NCI-H128 (cell line): Measurements from ENCODE around the gene WNT8B.
A peak's percentile ranks its signal among the peaks of the same experiment; 100 is the strongest.

ENCODE experiments used
- DNase-seq: peaks from one replicate; lab custom pipeline; 2025; ENCODE audit not compliant: unreplicated experiment; lab: John Stamatoyannopoulos, UW

WNT8B gene

GRCh38 chr10:100462709-100463108 lies at the start of gene WNT8B:
Gene WNT8B, plus strand, starts transcription at chr10:100463009. Its CDS starts 160 bp downstream, at chr10:100463169.
- no peak for DNase-seq

- DNase-seq: no peak
Observed at GRCh38 chr10:100413173-100413572, 49.6 kb upstream of the WNT8B start.

DNA sequence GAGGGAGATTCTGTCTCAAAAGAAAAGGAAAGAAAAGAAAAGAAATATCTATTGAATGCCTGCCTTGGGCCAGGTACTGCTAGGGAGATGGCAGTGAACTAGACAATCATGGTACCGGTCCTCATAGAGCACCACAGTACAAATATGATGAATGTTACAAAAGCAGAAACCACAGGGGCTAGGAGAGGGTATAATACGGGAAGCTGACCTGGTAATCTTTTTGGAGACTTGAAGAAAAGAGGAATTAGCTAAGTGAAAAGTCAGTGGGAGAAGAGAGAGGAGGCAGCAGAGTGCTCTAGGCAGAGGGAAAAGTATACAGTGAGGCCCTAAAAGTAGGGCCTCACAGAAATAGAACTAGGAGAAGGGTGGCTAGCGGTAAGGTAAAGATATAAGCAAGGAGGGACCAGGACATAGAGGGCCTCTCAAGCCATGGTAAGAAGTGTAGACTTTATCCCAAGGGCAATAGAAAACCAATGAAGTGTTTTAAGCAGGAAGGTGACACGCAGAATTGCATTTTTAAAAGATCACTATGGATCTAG lies 42.8 kb upstream of the WNT8B start:
- no peak for DNase-seq

DNA sequence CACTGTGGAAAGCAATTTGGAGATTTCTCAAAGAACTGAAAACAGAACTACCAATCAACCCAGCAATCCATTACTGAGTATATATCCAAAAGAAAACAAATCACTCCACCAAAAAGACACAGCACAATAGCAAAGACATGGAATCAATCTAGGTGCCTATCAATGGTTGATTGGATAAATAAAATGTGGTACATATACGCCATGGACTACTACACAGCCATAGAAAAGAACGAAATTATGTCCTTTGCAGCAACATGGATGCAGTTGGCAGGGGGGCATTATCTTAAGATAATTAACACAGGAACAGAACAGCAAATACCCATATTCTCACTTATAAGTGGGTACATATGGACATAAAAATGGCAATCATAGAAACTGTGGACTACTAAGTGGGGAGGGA lies 35.4 kb upstream of the WNT8B start:
- DNase-seq: no peak

DNA sequence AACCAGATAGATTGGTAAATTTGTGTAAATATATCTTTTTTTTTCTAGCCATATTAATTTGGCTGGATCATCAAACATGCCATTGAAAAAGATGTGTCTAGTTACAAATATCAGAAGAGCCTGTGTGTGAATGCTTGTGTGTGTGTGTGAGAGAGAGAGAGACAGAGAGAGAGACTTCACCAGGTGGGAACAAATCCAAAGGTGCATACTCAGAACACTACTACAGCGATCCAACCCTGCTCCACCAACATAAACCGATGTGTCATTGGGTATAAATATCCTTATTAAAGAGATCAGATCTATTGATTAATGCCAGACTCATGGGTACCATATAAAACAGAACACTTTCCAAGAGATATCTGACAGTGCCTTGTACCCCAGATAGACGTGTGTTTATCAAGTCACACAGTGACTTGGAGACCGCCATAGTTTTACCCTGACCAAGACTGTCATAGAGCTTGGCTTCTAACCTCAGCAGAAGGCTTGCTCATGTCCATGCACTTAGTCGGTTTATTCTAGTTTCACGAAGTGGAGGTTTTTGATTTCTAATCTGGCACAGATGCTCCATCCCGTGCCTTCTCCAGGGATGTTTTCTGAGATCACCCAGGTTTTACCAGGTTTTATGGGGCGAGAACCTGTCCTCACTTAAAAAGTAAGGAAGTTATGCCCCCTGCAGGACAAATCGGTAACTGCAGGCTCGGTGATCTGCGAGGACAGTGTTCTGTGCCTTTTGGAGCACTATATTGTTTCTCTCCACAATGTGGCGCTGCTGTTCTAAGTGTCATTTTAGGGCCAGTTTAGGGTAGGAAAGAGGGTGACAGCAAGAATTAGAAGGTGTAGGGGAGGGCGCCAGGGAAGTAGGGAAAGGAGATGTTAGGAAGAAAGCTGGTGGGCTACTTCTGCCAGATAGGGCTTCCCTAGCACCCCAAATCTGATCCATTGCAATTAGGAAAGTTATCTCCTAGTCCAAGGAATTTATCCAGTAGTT lies 29.3 kb upstream of the WNT8B start:
- DNase-seq: peak; percentile 84

- DNase-seq: no peak
Observed at GRCh38 chr10:100436255-100436654, 26.6 kb upstream of the WNT8B start.

- no peak for DNase-seq
Observed at GRCh38 chr10:100438674-100439315, 24.0 kb upstream of the WNT8B start.

DNA sequence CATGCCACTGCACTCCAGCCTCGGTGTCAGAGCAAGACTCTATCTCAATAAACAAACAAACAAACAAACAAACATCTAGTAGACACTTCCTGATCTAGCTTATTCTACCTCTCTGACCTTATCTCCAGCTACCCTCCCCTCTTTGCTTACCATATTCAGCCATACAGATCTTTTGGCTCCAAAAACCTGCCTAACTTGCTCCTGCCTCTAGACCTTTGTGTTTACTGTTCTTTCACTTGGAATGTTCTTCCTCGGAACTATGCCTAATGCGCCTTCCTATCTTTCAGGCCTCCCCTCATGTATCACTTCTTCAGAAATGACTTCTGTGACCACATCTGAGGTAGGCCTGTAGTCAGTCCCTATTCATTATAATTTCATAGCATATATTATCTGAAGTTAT lies 20.3 kb upstream of the WNT8B start:
- no peak for DNase-seq

DNA sequence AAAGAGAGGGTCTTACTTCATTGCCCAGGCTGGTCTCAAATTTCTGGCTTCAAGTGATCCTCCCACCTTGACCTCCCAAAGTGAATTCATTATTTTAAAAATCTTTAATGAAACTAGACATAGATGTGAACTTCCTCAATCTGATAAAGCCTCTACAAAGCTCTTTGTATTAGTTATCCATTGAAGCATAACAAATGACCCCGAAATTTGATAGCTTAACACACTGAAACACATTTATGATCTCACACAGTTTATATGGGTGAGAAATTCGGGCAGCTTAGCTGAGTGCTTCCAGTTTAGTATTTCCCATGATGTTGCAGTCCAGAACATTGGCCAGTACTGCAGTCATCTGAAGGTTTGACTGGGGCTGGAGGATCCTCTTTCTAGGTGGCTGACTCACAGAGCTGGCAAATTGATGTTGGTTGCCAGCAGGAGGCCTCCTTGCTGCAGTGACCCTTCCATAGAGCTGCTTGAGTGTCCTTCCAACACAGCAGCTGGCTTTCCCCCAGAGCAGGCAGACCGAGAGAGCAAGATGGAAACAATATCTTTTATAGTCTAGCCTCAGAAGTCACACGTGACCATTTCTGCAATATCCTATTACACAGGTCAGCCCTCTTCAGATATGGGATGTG lies 16.6 kb upstream of the WNT8B start:
- no peak for DNase-seq

- no peak for DNase-seq
Observed at GRCh38 chr10:100447663-100448062, 15.1 kb upstream of the WNT8B start.

DNA sequence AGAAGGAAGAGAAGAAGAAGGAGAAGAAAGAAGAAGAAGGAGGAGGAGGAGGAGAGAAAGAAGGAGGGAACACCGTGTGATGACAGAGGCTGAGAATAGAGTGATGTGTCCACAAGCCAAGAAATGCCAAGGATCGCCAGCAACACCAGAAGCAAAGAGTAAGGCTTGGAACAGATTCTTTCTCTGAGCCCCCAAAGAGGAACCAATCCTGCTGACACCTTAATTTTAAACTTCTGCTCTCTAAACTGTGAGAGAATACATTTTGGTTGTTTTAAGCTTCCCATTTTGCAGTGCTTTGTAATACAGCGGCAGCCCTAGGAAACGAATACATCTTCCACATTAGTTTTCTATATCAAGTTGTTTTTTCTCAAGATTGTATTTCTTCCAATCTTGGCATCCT lies 13.9 kb upstream of the WNT8B start:
- DNase-seq: no peak

- no peak for DNase-seq
Observed at GRCh38 chr10:100468322-100468721, 5.5 kb downstream of the WNT8B start.

DNA sequence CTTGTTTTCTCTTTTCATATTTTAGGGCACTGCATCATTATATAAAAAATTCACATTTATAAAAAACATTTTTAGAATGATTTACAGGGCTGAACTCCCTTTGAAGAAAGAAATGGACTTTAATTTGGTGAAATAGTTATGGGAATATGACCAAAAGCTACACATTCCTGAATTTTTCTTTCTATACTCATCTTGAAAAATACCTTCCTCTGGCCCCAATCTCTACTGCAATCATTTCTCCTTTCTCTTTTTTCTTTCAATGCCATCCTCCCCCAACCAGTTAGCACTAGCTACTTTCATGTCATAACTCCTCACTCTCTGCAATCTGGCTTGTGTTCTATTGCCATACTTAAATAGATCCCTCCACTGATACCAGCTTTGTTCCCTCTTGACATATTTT lies 6.2 kb downstream of the WNT8B start:
- DNase-seq: no peak

- DNase-seq: no peak
Observed at GRCh38 chr10:100469756-100470155, 6.9 kb downstream of the WNT8B start.

DNA sequence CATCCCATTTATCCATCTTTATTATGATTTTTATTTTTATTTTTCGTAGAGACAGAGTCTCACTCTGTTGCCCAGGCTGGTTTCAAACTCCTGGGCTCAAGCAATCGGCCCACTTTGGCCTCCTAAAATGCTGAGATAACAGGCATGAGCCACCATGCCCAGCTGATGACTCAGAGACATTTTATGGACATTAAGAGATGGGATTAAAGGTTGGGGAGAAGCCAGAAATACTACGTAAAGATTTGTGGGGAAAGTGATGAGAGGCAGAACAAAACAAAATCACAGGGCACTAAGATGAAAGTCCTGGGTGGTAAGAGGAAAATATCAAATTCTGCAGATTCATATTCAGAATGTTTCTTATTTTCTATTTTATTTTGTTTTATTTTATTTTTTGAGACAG lies 7.6 kb downstream of the WNT8B start:
- DNase-seq: no peak

DNA sequence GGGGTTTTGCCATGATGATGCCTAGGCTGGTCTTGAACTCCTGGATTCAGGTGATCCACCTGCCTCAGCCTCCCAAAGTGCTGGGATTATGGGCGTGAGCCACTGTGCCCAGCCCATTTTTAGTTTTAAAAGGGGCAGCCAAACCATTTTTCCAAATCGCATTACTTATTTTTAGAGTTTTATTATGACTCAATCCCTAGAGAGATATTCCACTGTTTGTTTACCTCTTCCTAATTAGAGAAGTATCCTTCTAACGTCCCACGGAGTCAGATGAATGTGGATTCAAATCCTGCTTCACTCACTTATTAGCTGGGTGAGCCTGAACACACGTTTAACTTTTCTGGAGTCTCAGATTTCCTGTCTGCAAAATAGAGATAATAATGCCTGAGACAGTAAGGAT lies 15.2 kb downstream of the WNT8B start:
- no peak for DNase-seq

GRCh38 chr10:100479037-100479436 lies 16.2 kb downstream of the WNT8B start:
- no peak for DNase-seq

DNA sequence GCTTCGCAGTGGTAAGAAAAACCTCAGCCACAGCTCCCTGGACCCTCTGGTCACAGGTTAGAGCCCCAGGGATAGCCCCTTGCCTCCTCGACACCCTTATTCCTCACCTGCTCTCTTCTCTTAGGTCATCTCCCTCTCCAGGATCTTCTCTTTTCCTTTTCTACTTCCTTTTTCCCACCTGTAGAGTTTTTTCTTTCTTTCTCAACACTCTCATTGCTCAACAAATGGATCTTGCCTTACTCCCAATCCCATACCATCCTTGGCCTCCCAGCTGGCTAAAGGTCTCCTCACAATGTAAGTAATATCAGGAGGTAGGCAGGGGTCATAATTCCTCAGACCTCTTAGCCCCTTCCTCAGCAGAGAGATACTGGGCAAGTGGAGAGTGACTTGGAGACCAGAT lies 17.2 kb downstream of the WNT8B start:
- DNase-seq: no peak

GRCh38 chr10:100481462-100482081 lies 18.8 kb downstream of the WNT8B start:
- peak; percentile 57 for DNase-seq

- no peak for DNase-seq
Observed at GRCh38 chr10:100482181-100482833, 19.5 kb downstream of the WNT8B start.

- no peak for DNase-seq
Observed at GRCh38 chr10:100482834-100483185, 20.0 kb downstream of the WNT8B start.
